ENCODE data around the gene MALAT1.

DNA sequence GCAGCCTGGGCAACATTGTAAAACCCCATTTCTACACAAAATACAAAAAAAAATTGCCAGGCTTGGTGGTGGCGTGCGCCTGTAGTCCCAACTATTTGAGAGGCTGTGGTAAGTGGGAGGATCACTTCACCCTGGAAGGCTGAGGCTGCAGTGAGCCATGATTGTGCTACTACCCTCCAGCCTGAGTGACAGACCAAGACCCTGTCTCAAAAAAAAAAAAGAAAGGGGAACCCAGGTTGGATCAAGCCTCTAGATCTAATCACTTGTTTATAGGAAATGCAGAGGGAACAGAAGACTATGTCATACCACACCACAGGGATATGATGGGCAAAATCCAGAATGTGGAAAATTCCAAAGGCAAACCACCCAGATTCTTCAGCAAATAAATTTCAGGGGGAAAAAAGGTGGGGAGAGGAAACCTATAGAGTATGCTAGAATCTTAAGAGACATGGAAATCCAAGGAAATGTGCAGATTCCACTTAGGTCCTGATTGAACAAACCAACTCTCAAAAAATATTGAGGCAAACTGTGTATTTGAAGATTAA lies 16.5 kb upstream of the MALAT1 start:
- no peak for TF ChIP-seq GABPA (IDR thresholded peaks at IDR 0.05; ENCODE audit: borderline replicate concordance, insufficient read depth, low read length)
- no peak for TF ChIP-seq ZNF274 (IDR thresholded peaks at IDR 0.05; ENCODE audit: borderline replicate concordance, extremely low read depth, low read length)
- TF ChIP-seq, protein P1, sequence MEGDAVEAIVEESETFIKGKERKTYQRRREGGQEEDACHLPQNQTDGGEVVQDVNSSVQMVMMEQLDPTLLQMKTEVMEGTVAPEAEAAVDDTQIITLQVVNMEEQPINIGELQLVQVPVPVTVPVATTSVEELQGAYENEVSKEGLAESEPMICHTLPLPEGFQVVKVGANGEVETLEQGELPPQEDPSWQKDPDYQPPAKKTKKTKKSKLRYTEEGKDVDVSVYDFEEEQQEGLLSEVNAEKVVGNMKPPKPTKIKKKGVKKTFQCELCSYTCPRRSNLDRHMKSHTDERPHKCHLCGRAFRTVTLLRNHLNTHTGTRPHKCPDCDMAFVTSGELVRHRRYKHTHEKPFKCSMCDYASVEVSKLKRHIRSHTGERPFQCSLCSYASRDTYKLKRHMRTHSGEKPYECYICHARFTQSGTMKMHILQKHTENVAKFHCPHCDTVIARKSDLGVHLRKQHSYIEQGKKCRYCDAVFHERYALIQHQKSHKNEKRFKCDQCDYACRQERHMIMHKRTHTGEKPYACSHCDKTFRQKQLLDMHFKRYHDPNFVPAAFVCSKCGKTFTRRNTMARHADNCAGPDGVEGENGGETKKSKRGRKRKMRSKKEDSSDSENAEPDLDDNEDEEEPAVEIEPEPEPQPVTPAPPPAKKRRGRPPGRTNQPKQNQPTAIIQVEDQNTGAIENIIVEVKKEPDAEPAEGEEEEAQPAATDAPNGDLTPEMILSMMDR (IDR thresholded peaks at IDR 0.05; ENCODE audit: control extremely low read depth in 1 of 3, insufficient read depth in 1 of 3, low read depth in 1 of 3, low read length in 3 of 3) = no peak
- no peak for TF ChIP-seq POLR2AphosphoS5 (IDR thresholded peaks at IDR 0.05; ENCODE audit: low read depth, low read length)
